ENCODE results near the gene PPFIBP2. TPM values are rescaled to one million over a fixed set of nuclear protein-coding genes. Genes with fewer than 3 reads are reported as not detected.
A peak's percentile ranks its signal among the peaks of the same experiment; 100 is the strongest.

The PPFIBP2 gene
- total RNA-seq, 1 experiment from 2014 or later, result 13.9 TPM

- H3K4me2 ChIP-seq, result no peak overlapping the region
- no peaks in the 10 kb centered on the region for H3F3A ChIP-seq (ENCODE audit: insufficient read depth, low read depth)
- H2AFZ ChIP-seq, result no peak overlapping the region
- H3K9me3 ChIP-seq (ENCODE audit: insufficient read depth, low read depth), result no peaks in the 10 kb centered on the region
- BruUV-seq (replicated peaks), result no TSS peak
- no peaks in the 10 kb centered on the region for H3K9me2 ChIP-seq (ENCODE audit: insufficient read depth)
- no peak overlapping the region for H3K4me3 ChIP-seq
- CTCF ChIA-PET, result no interaction called here
- DNase-seq, result no peak
- no peaks in the 10 kb centered on the region; the same call in 1 of the 2 replicates for H3K4me1 ChIP-seq (replicated peaks; ENCODE audit: insufficient read depth)
- no peaks in the 10 kb centered on the region for H3K36me3 ChIP-seq (ENCODE audit: low read depth)
- H3K79me2 ChIP-seq (ENCODE audit: low read depth), result no peaks in the 10 kb centered on the region
- POLR2A ChIA-PET (ENCODE audit: unreplicated experiment), result no interaction called here
- intact Hi-C loops (cut with micrococcal nuclease; ENCODE audit: unreplicated experiment), result no loop called here
- TF ChIP-seq EZH2 (IDR thresholded peaks at IDR 0.05; ENCODE audit: low read depth), result no peak
- TF ChIP-seq CTCF (conservative IDR thresholded peaks at IDR 0.05), result no peak
- no peaks in the 10 kb centered on the region for H3K27me3 ChIP-seq (ENCODE audit: insufficient read depth, low read depth)
- no peaks in the 10 kb centered on the region for H4K20me1 ChIP-seq (ENCODE audit: insufficient read depth)
- no peak overlapping the region for H3K27ac ChIP-seq
Observed at GRCh38 chr11:7488681-7489080, 25.1 kb upstream of the PPFIBP2 start.

DNA sequence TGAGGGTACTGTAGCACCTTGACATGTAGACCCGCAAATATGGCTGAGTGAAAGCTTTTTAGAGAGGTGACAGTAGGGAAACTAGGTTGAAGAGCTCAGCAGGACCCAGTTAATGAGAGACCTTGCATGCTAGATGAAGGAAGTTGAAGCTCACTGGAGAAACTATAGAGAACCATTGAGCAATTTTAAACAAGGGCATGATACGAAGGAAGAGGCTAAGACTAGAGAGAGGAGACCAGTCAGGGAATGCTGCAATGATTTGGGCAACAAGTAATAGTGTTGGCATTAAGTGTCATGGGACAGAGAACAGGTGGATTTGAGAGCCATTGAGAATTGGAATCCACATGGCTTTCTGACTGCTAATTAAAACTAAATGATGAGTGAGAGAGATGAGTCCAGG, 24.4 kb upstream of the PPFIBP2 start:
- ChIA-PET POLR2A (ENCODE audit: unreplicated experiment) (no interaction called here), CTCF (no interaction called here)
- TF ChIP-seq EZH2 (IDR thresholded peaks at IDR 0.05; ENCODE audit: low read depth) (no peak), CTCF (conservative IDR thresholded peaks at IDR 0.05) (no peak)
- H3K27me3 ChIP-seq (ENCODE audit: insufficient read depth, low read depth), result no peaks in the 10 kb centered on the region
- BruUV-seq (replicated peaks), result no TSS peak
- no peak overlapping the region for H3K4me2 ChIP-seq
- no peak overlapping the region for H3K4me3 ChIP-seq
- no peak for DNase-seq
- no peaks in the 10 kb centered on the region for H3K9me2 ChIP-seq (ENCODE audit: insufficient read depth)
- intact Hi-C loops (cut with micrococcal nuclease; ENCODE audit: unreplicated experiment), result no loop called here
- no peaks in the 10 kb centered on the region for H3K9me3 ChIP-seq (ENCODE audit: insufficient read depth, low read depth)
- H3K36me3 ChIP-seq (ENCODE audit: low read depth), result no peaks in the 10 kb centered on the region
- no peak overlapping the region for H2AFZ ChIP-seq
- no peaks in the 10 kb centered on the region for H3F3A ChIP-seq (ENCODE audit: insufficient read depth, low read depth)
- H3K79me2 ChIP-seq (ENCODE audit: low read depth), result no peaks in the 10 kb centered on the region
- H3K4me1 ChIP-seq (replicated peaks; ENCODE audit: insufficient read depth), result no peaks in the 10 kb centered on the region; the same call in 1 of the 2 replicates
- no peaks in the 10 kb centered on the region for H4K20me1 ChIP-seq (ENCODE audit: insufficient read depth)
- H3K27ac ChIP-seq, result no peak overlapping the region

DNA sequence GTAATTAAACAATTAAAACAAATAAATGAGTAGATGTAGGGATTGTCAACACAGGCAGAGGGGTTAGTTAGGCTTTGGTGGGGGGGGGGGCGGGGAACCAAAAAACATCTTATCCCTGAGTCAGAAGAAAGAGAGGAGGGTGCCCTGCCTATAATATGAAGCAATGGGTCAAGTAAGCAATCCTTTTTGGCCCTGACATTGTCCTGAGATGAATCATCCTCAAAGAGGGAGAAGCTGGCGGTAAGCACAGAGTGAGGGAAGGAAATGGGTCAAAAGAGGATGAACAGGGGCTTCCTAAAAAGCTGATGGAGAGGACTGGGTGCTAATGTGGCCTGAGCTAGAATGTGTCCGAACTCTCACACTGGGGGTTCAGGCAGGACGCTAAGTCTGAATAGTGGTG, 23.7 kb upstream of the PPFIBP2 start:
- no peaks in the 10 kb centered on the region for H3K36me3 ChIP-seq (ENCODE audit: low read depth)
- H3K9me2 ChIP-seq (ENCODE audit: insufficient read depth), result no peaks in the 10 kb centered on the region
- DNase-seq, result peak in 1 of 2 experiments; percentile 60
- H3F3A ChIP-seq (ENCODE audit: insufficient read depth, low read depth), result no peaks in the 10 kb centered on the region
- ChIA-PET POLR2A (ENCODE audit: unreplicated experiment) (no interaction called here), CTCF (no interaction called here)
- H3K27ac ChIP-seq, result no peak overlapping the region
- BruUV-seq (replicated peaks), result no TSS peak
- H3K9me3 ChIP-seq (ENCODE audit: insufficient read depth, low read depth), result no peaks in the 10 kb centered on the region
- no peaks in the 10 kb centered on the region for H3K27me3 ChIP-seq (ENCODE audit: insufficient read depth, low read depth)
- H3K79me2 ChIP-seq (ENCODE audit: low read depth), result no peaks in the 10 kb centered on the region
- no peak overlapping the region for H3K4me3 ChIP-seq
- H3K4me2 ChIP-seq, result no peak overlapping the region
- TF ChIP-seq CTCF (conservative IDR thresholded peaks at IDR 0.05) (no peak), EZH2 (IDR thresholded peaks at IDR 0.05; ENCODE audit: low read depth) (no peak)
- intact Hi-C loops (cut with micrococcal nuclease; ENCODE audit: unreplicated experiment), result no loop called here
- no peaks in the 10 kb centered on the region; the same call in 1 of the 2 replicates for H3K4me1 ChIP-seq (replicated peaks; ENCODE audit: insufficient read depth)
- no peaks in the 10 kb centered on the region for H4K20me1 ChIP-seq (ENCODE audit: insufficient read depth)
- H2AFZ ChIP-seq, result no peak overlapping the region
